Suppressor macrophage treated with lipopolysaccharide for 4 hours (primary cell): ENCODE data around the gene ISCU.
"Not testable (repeated sequence)": the region's sequence is repeated elsewhere in the genome, so short reads cannot be mapped to it uniquely, and the experiment has no call there.

Source experiments
- DNase-seq: peaks from one replicate; pipeline ENCODE4 v3.0.0-alpha.2; 2020

The ISCU gene

GRCh38 chr12:108607981-108608600 is 45.7 kb downstream of the ISCU start:
- DNase-seq, result no peak

- no peak for DNase-seq
Measured at GRCh38 chr12:108608616-108609015, 46.2 kb downstream of the ISCU start.

- no peak for DNase-seq
Measured at GRCh38 chr12:108609537-108610335, 47.3 kb downstream of the ISCU start.

GRCh38 chr12:108610336-108610815 is 48.0 kb downstream of the ISCU start:
- no peak for DNase-seq

- no peak for DNase-seq
Measured at GRCh38 chr12:108610856-108611605, 48.6 kb downstream of the ISCU start.

GRCh38 chr12:108611884-108612415 is 49.6 kb downstream of the ISCU start:
- peak; percentile 60 for DNase-seq

- no peak for DNase-seq
Measured at GRCh38 chr12:108612788-108613282, 50.4 kb downstream of the ISCU start.

- DNase-seq, result peak; percentile 84
Measured at GRCh38 chr12:108613548-108613947, 51.2 kb downstream of the ISCU start.

- no peak for DNase-seq
Measured at GRCh38 chr12:108614041-108614440, 51.6 kb downstream of the ISCU start.

- DNase-seq, result no peak
Measured at GRCh38 chr12:108614639-108615038, 52.2 kb downstream of the ISCU start.

- no peak for DNase-seq
Measured at GRCh38 chr12:108615918-108616317, 53.5 kb downstream of the ISCU start.

- no peak for DNase-seq
Measured at GRCh38 chr12:108616359-108616758, 54.0 kb downstream of the ISCU start.

GRCh38 chr12:108616941-108617858 is 54.8 kb downstream of the ISCU start:
- peak; percentile 79 for DNase-seq

- DNase-seq, result peak; percentile 89
Measured at GRCh38 chr12:108618079-108618952, 55.9 kb downstream of the ISCU start.

GRCh38 chr12:108618953-108619274 is 56.5 kb downstream of the ISCU start:
- DNase-seq, result not testable (repeated sequence)
